Uterus (tissue), 2 donors: ENCODE measurements around the gene EXOC1.

Experiments used
- POLR2A ChIP-seq, 2 donors: fragments of 450-650 bp; IDR thresholded peaks; one replicate each; pipeline ENCODE4 v1.6.1; 2016; ENCODE audit warnings: antibody characterized with exemption in 2 of 2, mild to moderate bottlenecking in 1 of 2, moderate library complexity in 1 of 2
- TF ChIP-seq, protein P1 (sequence below), 4 experiments: fragments of 200-600 bp in 2 of 4; fragments of 450-650 bp in 2 of 4; sonication (generic) in 2 of 4; IDR thresholded peaks; one replicate each; pipeline ENCODE4 v1.5.1; 2016 to 2019; ENCODE audit warnings: antibody characterized with exemption in 4 of 4, mild to moderate bottlenecking in 2 of 4, moderate library complexity in 1 of 4

DNA sequence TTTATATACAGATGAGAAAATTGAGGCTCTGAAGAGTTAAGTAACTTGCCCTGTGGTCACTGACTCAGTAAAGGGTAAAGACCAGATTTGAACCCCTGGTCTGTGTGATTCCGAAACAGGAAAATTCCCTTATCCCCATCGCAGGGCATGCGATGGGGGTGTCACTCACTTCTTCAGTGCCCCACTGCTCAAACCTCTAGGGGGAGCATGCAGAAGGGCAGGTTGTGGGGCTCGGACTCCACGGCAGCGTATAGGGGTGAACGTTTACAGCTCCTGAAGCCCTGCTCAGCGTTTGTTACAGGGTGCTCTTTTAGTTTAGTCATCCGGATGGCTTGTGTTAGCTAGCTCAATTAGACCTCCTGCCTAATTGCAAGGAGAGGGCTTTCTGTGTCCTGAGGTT, 3.7 kb upstream of the EXOC1 start:
- TF ChIP-seq, protein P1, sequence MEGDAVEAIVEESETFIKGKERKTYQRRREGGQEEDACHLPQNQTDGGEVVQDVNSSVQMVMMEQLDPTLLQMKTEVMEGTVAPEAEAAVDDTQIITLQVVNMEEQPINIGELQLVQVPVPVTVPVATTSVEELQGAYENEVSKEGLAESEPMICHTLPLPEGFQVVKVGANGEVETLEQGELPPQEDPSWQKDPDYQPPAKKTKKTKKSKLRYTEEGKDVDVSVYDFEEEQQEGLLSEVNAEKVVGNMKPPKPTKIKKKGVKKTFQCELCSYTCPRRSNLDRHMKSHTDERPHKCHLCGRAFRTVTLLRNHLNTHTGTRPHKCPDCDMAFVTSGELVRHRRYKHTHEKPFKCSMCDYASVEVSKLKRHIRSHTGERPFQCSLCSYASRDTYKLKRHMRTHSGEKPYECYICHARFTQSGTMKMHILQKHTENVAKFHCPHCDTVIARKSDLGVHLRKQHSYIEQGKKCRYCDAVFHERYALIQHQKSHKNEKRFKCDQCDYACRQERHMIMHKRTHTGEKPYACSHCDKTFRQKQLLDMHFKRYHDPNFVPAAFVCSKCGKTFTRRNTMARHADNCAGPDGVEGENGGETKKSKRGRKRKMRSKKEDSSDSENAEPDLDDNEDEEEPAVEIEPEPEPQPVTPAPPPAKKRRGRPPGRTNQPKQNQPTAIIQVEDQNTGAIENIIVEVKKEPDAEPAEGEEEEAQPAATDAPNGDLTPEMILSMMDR (IDR thresholded peaks at IDR 0.05), result no peak
- no peak for TF ChIP-seq POLR2A (IDR thresholded peaks at IDR 0.05)
